A549 (cell line): ENCODE results near the gene FSTL4.

Source experiments
- EP300 ChIP-seq, 2 experiments: fragments of >200 bp; sonication (Bioruptor Twin); formaldehyde crosslinking; IDR thresholded peaks; 2 replicates in 1 of 2; 3 replicates in 1 of 2; pipeline ENCODE4 v1.6.1; 2016 to 2017
- POLR2A ChIP-seq: IDR thresholded peaks from 2 replicates; pipeline ENCODE4 v1.6.1; 2012; ENCODE audit warnings: mild to moderate bottlenecking, low read length
- RAD21 ChIP-seq, 2 experiments: fragments of >200 bp in 1 of 2; sonication (Bioruptor Twin) in 1 of 2; formaldehyde crosslinking in 1 of 2; IDR thresholded peaks in 1 of 2; conservative IDR thresholded peaks in 1 of 2; 2 replicates in 1 of 2; 3 replicates in 1 of 2; pipeline ENCODE4 v1.6.1; 2012 to 2018; ENCODE audit warnings: inconsistent platforms in 1 of 2
- RCOR1 ChIP-seq: fragments of 150-350 bp; IDR thresholded peaks from 2 replicates; pipeline ENCODE4 v1.6.1; 2014; ENCODE audit warnings: antibody characterized with exemption, low read length, low read depth
- SMC3 ChIP-seq: fragments of >200 bp; sonication (Bioruptor Twin); formaldehyde crosslinking; IDR thresholded peaks from 3 replicates; pipeline ENCODE4 v1.6.1; 2018; ENCODE audit warnings: inconsistent platforms
- ZFP36 ChIP-seq: fragments of 450-650 bp; IDR thresholded peaks from 2 replicates; pipeline ENCODE4 v1.6.1; 2014; ENCODE audit warnings: borderline replicate concordance; ENCODE audit not compliant: partially characterized antibody
- TF ChIP-seq, protein P1 (sequence below): fragments of >200 bp; sonication (Bioruptor Twin); formaldehyde crosslinking; IDR thresholded peaks from 3 replicates; pipeline ENCODE4 v1.5.1; 2016
- TF ChIP-seq, protein P2 (sequence below): IDR thresholded peaks from 2 replicates; pipeline ENCODE4 v1.6.1; 2012; ENCODE audit warnings: low read depth, borderline replicate concordance
- TF ChIP-seq, protein P3 (sequence below): fragments of 150-350 bp; IDR thresholded peaks from 2 replicates; pipeline ENCODE4 v1.6.1; 2014; ENCODE audit warnings: low read depth, mild to moderate bottlenecking, low read length
- TF ChIP-seq, protein P4 (sequence below): fragments of 450-650 bp; IDR thresholded peaks from 2 replicates; pipeline ENCODE4 v1.6.1; 2014; ENCODE audit warnings: antibody characterized with exemption
- TF ChIP-seq, protein P5 (sequence below): IDR thresholded peaks from 2 replicates; pipeline ENCODE4 v1.6.1; 2012

DNA sequence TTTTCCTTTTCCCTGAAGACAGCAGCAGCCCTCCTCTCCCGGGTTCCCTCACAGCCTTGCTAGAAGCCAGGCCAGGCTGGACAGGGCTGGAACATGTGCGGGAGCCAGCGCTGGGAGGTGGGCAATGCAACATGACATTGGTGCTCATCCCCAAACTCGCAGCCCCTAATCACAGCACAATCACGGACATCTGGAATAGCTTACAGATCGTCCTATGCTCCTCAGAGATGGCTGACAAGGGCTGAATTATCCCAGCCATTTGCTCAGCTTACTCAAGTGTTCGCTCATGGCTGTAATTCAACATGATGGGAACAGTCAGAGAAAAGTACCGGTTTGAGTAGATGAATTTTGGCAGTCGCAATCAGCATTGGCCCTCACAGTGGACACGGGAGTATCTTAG is 49.8 kb downstream of the FSTL4 start:
- TF ChIP-seq, protein P1, sequence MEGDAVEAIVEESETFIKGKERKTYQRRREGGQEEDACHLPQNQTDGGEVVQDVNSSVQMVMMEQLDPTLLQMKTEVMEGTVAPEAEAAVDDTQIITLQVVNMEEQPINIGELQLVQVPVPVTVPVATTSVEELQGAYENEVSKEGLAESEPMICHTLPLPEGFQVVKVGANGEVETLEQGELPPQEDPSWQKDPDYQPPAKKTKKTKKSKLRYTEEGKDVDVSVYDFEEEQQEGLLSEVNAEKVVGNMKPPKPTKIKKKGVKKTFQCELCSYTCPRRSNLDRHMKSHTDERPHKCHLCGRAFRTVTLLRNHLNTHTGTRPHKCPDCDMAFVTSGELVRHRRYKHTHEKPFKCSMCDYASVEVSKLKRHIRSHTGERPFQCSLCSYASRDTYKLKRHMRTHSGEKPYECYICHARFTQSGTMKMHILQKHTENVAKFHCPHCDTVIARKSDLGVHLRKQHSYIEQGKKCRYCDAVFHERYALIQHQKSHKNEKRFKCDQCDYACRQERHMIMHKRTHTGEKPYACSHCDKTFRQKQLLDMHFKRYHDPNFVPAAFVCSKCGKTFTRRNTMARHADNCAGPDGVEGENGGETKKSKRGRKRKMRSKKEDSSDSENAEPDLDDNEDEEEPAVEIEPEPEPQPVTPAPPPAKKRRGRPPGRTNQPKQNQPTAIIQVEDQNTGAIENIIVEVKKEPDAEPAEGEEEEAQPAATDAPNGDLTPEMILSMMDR = no peak
- no peak for TF ChIP-seq POLR2A
- TF ChIP-seq RCOR1 = no peak
- TF ChIP-seq, protein P2, sequence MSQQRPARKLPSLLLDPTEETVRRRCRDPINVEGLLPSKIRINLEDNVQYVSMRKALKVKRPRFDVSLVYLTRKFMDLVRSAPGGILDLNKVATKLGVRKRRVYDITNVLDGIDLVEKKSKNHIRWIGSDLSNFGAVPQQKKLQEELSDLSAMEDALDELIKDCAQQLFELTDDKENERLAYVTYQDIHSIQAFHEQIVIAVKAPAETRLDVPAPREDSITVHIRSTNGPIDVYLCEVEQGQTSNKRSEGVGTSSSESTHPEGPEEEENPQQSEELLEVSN = no peak
- no peak for TF ChIP-seq SMC3
- TF ChIP-seq, protein P3, sequence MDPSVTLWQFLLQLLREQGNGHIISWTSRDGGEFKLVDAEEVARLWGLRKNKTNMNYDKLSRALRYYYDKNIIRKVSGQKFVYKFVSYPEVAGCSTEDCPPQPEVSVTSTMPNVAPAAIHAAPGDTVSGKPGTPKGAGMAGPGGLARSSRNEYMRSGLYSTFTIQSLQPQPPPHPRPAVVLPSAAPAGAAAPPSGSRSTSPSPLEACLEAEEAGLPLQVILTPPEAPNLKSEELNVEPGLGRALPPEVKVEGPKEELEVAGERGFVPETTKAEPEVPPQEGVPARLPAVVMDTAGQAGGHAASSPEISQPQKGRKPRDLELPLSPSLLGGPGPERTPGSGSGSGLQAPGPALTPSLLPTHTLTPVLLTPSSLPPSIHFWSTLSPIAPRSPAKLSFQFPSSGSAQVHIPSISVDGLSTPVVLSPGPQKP = no peak
- TF ChIP-seq RAD21 (conservative IDR thresholded peaks at IDR 0.05 in 1 of 2, IDR thresholded peaks at IDR 0.05 in 1 of 2) = no peak
- TF ChIP-seq EP300 (IDR thresholded peaks at IDR 0.05) = no peak
- TF ChIP-seq, protein P4, sequence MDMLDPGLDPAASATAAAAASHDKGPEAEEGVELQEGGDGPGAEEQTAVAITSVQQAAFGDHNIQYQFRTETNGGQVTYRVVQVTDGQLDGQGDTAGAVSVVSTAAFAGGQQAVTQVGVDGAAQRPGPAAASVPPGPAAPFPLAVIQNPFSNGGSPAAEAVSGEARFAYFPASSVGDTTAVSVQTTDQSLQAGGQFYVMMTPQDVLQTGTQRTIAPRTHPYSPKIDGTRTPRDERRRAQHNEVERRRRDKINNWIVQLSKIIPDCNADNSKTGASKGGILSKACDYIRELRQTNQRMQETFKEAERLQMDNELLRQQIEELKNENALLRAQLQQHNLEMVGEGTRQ = no peak
- no peak for TF ChIP-seq ZFP36
- TF ChIP-seq, protein P5, sequence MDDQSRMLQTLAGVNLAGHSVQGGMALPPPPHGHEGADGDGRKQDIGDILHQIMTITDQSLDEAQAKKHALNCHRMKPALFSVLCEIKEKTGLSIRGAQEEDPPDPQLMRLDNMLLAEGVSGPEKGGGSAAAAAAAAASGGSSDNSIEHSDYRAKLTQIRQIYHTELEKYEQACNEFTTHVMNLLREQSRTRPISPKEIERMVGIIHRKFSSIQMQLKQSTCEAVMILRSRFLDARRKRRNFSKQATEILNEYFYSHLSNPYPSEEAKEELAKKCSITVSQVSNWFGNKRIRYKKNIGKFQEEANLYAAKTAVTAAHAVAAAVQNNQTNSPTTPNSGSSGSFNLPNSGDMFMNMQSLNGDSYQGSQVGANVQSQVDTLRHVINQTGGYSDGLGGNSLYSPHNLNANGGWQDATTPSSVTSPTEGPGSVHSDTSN = no peak
